AG08396 (cell line): ENCODE data around the gene ARID3B.
"Not testable (repeated sequence)": the region's sequence is repeated elsewhere in the genome, so short reads cannot be mapped to it uniquely, and the experiment has no call there.

Source experiments
- DNase-seq: peaks from one replicate; pipeline ENCODE4 v3.0.0; 2012; ENCODE audit warnings: low spot score, mixed read lengths

The ARID3B gene

DNA sequence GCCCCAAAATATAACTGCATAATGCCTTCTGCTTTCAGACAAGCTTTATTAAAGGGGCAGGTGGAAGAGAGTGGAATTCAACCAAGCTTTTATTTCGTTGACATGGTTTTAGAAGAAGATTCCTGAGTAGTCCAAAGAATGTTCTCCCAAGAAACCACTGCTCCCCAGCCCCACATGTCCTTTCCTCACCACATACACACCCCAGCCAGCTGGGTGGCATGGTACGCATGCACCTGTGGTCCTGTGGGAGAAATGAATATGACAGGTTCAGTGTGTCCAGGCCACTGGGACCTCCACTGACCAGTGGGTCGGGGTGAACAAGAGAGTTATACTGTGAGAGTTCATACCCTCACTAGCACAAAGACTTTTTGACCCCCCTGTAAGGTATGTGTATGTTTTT is 30.2 kb downstream of the ARID3B start:
- no peak for DNase-seq

DNA sequence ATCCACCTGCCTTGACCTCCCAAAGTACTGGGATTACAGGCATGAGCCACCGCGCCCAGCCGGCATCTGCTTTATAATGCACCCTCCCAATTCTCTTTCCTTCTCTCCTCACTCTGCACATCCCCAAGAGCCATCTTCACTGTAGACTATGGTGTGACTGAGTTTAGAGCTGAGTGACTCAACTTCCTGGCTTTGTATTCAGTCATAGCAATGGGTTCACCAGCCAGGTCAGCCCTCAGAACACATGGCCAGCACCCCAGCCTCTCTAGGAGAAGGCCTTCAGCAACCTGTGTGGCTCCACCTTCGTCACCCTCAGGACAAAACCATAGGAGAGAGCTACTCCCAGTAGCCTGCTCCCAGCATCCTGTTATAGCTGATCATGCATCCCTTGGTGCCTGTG is 33.0 kb downstream of the ARID3B start:
- no peak for DNase-seq

DNA sequence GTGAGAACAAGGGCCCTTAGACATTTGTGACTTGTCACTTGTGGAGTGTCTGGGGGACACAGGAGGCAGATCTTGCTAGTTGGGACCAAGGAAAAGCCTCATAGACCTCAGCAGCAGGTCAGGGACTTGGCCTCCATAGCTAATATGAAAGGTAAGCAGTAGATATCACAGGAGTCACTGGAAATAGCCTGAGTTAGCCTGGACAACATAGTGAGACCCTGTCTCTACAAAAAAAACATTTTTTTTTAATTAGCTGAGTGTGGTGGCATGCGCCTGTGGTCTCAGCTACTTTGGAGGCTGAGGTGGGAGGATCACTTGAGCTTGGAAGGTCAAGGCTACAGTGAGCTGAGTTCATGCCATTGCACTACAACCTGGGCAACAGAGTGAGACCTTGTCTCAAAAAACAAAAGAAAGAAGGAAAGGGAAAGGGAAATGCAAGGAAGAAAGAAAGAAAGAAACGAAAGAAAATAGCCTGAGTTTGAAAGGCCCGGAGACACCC is 37.5 kb downstream of the ARID3B start:
- DNase-seq: no peak

DNA sequence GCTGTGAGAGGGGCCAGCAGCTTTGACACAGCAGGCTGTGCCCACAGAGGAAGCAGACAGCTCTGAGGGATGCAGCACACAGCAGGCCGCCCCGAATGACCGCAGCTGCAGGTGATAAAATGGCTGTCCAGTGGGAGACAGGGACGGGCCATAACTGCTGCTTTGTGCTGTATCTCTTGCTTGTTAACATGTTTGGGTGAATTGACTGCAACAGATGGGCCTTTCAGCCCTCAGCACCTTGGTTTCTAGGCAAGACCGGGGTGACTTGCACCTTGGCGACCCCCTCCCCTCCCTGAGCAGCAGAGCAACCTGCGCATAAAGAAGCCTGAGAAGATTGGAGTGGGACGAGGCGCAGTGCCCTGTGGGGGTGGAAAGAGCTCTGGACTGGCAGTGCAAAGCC is 38.0 kb downstream of the ARID3B start:
- DNase-seq: no peak

DNA sequence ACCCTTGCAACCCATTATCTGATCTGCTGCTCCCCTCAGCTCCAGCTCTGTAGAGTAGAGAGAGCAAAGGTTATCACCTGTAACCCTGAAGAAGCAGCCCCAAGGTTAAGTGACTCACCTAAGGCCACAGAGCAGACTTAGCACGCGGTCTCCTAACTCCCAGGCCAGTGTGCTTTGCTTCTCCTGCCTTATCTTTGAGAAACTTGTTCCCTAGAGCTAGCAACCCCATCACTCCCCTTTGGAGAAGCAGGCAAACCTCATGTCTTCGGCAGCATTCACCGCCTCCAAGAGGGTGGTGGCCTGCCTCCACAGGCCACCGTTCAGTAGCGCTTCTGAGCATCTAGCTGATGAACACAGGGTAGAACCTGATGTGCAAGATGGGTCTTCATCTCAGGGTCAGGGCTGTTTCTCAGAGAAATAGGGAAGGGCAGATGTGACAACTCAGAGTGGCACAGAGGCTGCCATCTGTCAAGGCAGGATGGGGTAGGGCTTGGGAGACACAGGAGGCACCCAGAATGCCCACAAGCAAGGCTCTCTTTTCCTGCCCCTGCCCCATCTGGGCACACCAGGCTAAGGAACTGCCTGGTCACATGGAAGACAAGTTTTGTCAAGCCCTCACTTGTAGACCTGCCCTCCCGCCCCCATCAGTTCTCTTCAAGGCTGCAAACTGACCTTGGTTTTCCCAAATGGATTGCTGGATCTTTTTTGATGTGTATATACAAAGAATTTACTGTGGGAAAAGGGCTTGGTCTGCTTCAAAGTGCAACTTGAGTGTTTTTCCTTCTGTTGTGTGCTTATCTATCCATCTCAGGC is 39.7 kb downstream of the ARID3B start:
- no peak for DNase-seq

DNA sequence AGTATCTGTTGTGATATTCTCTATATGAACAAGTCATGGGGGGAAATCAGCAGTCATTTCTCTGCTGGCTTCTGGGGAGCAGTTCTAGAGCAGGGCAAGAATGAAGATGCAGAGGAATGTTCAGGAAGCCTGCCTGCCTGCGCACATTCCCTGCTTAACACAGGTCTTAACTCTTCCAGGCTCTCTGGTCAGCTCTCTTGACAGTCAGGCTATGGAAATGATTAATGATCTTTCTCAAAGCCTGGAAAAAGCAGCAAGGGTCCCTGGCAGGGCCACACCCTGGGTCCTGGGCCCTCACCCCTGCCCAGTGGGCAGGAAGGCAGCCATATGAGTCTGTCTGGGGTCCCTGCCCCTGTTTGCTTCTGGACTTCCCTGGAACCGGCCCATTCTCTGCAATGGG is 43.2 kb downstream of the ARID3B start:
- no peak for DNase-seq

DNA sequence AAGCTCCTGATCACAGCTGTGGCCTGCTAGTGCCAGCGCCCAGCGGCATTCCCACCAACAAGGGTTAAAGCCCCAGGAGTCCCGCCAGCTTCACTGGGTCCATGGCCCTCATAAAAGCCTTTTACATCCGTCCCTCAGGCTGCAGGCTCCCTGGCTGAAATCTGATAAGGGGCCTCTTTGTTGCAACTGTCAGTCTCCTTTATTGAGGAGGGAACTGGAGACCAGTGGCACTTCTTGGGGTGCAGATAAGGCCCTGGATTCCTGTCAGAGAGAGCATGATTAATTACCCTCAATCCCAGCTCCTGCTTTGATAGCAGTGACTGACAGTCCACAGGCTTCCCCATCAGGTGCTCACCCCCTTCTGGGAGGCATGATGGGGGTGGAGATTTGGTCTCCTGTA is 43.8 kb downstream of the ARID3B start:
- no peak for DNase-seq

DNA sequence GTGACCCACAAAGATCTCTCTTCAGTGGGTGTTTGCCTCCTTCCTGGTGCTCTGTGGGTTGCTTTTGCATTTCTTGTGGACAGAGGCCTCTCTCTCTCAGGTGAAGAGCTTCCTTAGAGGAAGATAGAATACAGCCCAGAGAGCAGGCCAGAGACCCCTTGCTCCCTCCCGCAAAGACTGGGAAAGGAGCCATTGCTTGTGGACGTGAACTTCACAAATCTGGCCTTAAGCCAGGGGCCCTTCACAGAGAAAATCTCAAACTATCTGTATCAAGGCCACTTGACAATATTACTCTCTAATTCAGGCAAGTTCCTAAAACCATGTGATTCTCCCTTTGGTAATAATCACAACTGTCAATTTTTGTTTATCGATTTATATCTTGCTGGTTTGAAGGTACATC is 44.2 kb downstream of the ARID3B start:
- DNase-seq: no peak

DNA sequence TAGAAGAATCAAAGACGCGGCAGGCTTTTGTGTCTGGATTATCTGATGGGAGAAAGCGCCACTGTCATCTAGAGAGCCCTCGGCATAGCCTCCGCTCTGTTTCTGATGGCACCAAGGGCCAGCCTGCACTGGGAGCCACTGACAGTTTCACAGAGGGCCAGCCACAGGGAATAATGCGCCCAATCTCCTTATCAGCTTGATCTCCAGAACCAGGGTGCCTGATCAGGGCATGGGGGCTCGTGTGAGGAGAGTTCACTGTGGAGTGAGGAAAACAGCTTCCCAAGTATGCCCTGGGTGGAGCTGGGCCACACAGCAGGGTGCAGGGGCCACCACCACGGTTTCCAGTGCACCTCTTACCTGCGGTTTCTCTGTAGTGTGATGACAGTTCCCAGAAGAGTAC is 44.8 kb downstream of the ARID3B start:
- no peak for DNase-seq

DNA sequence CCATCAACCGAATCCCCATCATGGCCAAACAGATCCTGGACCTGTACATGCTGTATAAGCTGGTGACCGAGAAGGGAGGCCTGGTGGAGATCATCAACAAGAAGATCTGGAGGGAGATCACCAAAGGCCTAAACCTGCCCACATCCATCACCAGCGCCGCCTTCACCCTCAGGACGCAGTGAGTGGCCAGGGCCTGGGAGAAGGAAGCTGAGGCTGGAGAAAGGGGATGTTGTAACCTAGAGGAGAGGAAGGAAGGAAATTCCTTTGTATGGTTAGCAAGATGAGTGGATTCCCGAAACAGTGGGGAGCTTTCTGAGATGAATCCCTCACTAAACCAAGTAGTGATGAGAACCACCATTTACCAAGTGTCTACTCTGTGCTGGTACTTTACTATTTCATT is 48.8 kb downstream of the ARID3B start:
- DNase-seq: no peak

DNA sequence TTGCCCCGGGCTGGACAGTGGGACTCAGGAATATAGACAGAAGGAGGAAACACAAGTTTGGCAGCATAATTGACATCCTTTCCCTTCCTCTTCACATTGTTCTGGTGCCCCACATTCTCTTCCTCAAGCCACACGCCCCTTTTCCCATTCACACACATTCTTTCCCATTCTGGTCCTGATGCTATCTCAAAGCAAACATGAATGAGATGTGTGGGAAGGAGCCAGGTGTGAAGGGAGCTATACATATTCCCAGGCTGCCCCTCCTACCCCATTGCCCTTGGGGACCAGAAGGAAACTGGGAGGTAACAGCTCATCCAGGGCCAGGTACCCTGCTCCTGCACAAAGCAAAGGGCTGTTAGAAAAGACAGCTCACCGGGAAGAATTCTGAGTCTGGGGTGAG is 51.2 kb downstream of the ARID3B start:
- DNase-seq: no peak

DNA sequence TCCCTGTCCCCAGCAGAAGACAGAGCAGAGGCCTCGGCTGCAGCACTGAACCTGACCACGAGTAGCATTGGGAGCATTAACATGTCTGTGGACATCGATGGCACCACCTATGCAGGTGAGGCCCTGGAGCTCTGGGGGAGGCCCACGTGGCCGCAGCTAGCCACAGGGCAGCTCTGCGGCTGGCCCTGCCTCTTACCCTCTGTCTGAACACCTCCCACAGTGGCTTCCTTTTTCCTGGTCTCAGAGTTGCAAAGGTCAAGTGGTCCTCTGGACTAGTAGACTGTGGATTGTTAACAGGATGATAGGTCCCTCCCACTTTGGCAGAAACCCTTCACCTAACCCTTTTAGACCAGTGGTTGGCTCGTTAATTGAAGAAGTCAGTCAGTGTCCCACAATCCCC is 52.1 kb downstream of the ARID3B start:
- DNase-seq: no peak

DNA sequence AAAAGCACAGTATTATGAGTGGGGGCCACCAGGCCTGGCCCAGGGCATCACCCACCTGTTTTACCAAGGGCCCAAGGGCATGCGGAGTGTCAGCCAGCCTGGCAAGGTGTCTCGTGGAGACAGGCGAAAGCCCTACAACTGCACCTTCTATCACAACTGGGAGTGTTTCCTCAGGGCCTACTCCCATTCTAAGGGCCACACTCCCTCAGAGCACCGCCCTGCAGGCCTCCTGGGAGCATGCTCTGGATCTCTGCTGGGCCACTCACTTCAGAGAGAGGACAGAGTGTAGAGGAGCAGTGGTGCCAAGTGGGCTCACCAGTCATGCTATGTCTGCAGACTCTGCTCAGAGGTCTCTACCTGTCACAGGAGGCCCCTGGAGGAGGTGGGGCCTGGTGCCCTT is 53.4 kb downstream of the ARID3B start:
- DNase-seq: no peak

DNA sequence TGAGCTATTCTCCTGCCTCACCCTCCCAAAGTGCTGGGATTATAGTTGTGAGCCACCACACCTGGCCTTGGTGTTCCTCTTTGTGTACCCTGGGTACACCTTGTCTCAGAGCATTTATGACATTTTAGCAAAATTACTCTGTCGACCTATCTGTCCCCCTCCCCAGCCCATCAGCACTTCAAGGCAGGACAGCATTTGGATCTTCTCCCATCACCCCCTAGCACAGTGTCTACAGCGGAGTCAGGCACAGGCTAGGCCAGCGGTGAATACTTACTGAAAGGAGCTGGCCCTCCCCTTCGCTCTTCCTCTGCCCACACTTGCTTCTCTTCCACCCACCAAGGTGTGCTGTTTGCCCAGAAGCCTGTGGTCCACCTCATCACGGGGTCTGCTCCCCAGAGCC is 54.3 kb downstream of the ARID3B start:
- DNase-seq: no peak

DNA sequence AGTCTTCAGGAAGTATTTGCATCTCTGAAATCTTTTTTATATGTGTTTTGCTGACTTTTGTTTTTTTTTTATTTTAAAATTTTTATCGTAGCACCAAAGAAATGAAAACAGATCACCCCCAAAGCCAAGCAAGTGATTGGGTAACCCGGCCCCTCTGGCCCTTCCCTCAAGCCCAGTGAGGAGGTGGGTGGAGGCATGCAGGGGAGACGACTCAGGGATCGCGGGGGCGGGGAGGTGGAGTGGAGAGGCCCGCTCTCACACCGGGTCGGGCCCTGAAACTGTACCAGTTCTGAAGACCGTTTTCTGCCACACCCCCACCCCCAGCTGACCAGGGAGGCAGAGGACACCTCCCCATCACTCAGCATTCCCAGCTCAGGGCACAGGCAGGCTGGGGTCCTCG is 55.7 kb downstream of the ARID3B start:
- DNase-seq: not testable (repeated sequence)

DNA sequence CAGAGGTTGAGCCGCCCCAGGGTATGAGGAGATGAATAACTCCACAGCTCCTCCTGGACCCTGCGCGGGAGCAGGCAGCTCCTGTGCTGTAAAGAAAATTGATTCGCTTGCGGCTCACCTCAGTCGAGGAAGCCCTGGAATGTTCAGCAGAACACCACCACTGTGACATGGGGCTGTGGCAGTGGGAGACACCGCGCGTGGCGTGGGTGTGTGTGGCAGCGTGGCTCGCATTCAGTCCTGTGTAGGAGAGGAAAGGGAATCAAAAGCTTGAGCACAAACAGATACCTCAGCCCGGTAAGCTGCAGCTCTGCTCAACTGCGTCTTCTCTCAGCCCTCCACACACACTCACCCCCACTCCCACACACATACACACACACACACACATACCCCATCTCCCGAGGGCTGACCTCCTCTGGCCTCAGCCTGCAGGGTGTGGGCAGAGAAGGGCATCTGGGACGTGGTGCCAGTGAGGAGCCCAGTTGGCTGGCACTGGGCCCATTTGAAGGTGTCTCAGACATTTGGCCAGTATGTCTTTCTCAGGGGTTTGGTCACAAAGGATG is 56.2 kb downstream of the ARID3B start:
- DNase-seq: not testable (repeated sequence)

DNA sequence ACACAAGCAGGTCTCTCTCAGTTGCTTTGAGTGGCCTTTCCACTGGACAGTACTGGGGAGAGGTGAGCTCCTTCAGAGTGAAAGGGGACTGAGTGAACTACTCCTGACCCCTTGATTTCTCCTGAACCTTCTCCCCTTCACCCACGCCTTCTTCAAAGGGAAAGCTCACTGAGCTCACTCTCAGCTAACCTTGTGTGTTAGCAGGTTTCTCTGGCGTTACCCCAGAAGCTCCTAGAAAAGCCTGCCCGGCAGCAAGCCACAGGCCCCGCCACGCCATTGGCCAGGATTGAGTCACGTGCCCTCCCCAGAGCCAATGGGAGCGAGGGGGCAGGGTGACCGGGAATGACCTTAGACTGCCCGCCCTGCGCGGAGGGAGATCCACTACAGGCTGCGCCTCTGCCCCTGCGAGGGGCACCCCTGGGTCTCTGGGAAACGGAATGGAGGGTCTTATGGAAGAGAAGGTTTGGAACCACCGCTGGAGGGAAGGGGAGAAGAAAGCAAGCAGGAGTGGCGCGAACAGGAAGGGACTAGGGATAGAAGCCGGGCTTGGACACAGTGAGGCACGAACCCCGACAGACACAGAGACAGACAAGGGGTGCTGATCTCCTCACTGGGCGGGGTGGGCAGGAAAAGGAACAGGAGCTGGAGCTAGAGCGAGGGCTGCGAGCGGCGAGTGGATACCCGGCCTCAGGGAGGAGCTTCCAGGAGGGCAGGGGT is 57.3 kb downstream of the ARID3B start:
- peak; percentile 98 for DNase-seq

DNA sequence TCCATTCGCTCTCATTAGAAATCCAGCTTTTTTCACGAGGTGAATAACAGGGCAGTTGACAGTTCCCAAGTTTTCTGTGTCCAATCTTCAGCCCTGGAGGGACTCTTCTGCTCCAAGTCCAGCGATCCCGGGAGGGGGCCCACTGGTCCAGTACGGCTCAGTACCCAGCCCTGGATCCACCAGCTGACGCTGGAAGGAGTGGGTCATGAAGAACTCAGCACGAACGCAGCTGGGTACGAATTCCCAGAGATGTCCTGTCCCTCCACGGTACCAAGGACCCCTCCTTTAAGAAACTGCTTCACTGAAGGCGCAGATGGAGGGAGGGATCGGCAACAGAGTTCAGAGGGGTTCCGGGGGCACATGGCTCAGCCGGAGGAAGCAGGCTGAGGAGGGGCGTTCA is 58.1 kb downstream of the ARID3B start:
- no peak for DNase-seq

DNA sequence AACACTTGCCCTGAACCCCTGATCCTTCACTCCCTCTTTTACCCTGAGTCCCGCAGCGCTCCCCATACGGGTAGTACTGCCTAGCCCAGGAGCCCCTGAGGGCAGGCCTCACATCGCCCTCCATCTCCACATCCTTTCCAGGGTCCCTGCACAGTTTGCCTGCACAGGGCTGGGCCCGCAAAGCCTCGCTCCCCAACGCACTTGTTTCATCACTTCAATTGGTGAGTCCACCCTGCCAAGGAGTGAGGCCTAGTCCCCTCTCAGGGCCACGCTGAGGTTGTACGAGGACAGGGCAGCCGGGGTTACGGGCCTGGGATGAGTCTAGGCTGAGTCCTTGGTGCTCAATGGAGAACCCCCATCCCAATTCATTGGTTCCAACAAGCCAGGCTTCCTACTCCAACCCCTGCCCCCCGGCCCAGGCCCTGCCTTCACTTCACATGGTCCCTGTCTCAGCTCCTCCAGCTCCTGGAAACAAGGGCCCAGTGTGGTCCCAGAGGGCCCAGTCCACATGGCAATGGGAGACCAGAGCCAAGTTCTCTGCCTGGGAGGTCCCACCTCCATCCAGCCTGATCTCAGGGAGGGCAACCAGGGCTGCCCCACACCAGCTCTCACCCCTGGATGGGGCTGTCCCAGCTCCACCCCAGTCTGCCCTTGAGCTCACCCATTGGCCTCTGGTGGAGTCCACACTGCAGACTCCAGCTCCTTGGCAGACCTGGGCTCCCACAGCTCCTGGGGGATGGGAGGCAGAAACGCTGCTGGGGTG is 62.2 kb downstream of the ARID3B start:
- DNase-seq: no peak

DNA sequence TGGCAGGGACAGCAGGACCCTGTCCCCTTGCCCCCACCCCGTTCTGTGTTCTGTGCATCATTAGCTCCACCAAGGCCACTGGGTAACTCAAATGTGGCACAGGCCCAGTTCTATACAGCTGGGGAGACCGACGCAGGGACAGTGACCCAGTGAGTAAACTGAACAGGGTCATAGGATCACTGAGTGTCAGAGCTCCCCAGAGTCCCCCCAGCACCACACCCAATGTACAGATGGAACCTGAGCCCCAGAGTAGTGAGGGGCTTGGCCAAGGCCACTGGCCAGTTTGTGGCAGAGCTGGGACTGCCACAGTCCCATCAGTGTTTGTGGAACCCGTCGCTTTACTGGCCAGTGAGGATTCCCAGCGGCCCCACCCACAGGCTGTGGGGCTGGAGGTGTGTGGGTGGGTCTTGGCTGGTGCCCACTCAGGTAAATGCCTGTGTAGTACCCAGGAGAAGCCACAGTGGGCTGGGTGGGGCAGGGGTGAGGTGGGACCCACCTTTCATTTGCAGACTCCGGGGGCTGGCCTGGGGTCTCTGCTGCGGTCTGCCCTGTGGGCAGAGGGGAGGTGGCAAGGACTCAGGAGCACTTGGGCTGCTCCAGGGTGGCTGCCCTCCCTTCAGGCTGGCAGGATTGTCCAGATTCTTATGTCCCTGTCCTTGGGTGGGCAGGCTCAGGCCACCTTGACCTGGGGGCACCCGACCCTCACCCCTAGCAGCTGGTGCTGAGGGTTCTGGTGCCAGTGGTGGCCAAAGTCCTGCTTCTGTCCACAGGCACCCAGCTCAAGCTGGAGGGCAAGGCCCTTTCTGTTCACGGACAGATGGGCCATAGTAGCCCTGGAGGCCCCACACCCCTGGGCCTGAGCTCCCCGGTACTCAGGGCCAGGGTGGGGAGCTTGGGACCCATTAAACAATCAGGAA is 63.0 kb downstream of the ARID3B start:
- no peak for DNase-seq
